Ovary (tissue), 3 donors: ENCODE results near the gene HEATR5A.
"Not testable (repeated sequence)": the region's sequence is repeated elsewhere in the genome, so short reads cannot be mapped to it uniquely, and the experiment has no call there.

ENCODE experiments used
- CTCF ChIP-seq, 3 donors: fragments of 450-650 bp in 2 of 3; fragments of 200-600 bp in 1 of 3; IDR thresholded peaks; one replicate each; pipeline versions ENCODE4 v1.5.1 to v1.8.0; 2016 to 2022; ENCODE audit warnings: antibody characterized with exemption in 3 of 3, mild to moderate bottlenecking in 1 of 3
- EP300 ChIP-seq: sonication (generic); formaldehyde crosslinking; IDR thresholded peaks from one replicate; pipeline ENCODE4 v1.6.1; 2017; ENCODE audit warnings: antibody characterized with exemption
- POLR2A ChIP-seq: fragments of 450-650 bp; IDR thresholded peaks from one replicate; pipeline ENCODE4 v1.6.1; 2017; ENCODE audit warnings: antibody characterized with exemption, mild to moderate bottlenecking, moderate library complexity
- donor health status: DM: no; HTN: no; CAD: no.

GRCh38 chr14:31329876-31330521, 90.4 kb downstream of the HEATR5A start:
- not testable (repeated sequence) for TF ChIP-seq EP300; CTCF (IDR thresholded peaks at IDR 0.05); POLR2A
